WTC11 (cell line): ENCODE results near the gene NHS. TPM values are rescaled to one million over a fixed set of nuclear protein-coding genes. Genes with fewer than 3 reads are reported as not detected.

Experiments
- ATAC-seq: fragments of 200-7000 bp; cut with Tn5 transposase; 2 replicates; pipeline ENCODE4 v1.10.0; 2021; ENCODE audit warnings: mild to moderate bottlenecking, moderate library complexity
- CTCF ChIA-PET: fragments of 300-600 bp; sonication (Branson Sonifier 250); formaldehyde crosslinking; loops from one replicate; lab custom pipeline; 2021; ENCODE audit warnings: antibody characterized with exemption; lab: Charles Lee
- POLR2A ChIA-PET: fragments of 350-600 bp; sonication (Branson Sonifier 250); formaldehyde crosslinking; loops from one replicate; lab custom pipeline; 2021; ENCODE audit warnings: antibody characterized with exemption; lab: Charles Lee
- DNase-seq: peaks from one replicate; pipeline ENCODE4 v3.0.0; 2021; ENCODE audit warnings: low spot score
- H3K27ac Mint-ChIP-seq: 2 replicates; pipeline ENCODE4 v1.8.0; 2021; ENCODE audit warnings: mixed read lengths
- H3K27me3 Mint-ChIP-seq: 2 replicates; pipeline ENCODE4 v1.8.0; 2021; ENCODE audit warnings: low read depth, mild to moderate bottlenecking, moderate library complexity, mixed read lengths
- H3K36me3 Mint-ChIP-seq: 2 replicates; pipeline ENCODE4 v1.8.0; 2021; ENCODE audit warnings: mixed read lengths
- H3K4me1 Mint-ChIP-seq: 2 replicates; pipeline ENCODE4 v1.8.0; 2022; ENCODE audit warnings: mixed read lengths
- H3K4me3 Mint-ChIP-seq: 2 replicates; pipeline ENCODE4 v1.8.0; 2021; ENCODE audit warnings: mild to moderate bottlenecking, moderate library complexity, mixed read lengths
- H3K9me3 Mint-ChIP-seq: 2 replicates; pipeline ENCODE4 v1.8.0; 2021; ENCODE audit warnings: mixed read lengths
- AFF4 ChIP-seq: sonication (generic); formaldehyde crosslinking; IDR thresholded peaks from 2 replicates; pipeline ENCODE4 v1.8.1; 2023; ENCODE audit warnings: mild to moderate bottlenecking, missing genetic modification reagents, borderline replicate concordance
- ATF3 ChIP-seq: sonication (generic); formaldehyde crosslinking; conservative IDR thresholded peaks from 2 replicates; pipeline ENCODE4 v1.8.1; 2022; ENCODE audit warnings: mild to moderate bottlenecking, missing genetic modification reagents
- CREB1 ChIP-seq: sonication (generic); formaldehyde crosslinking; IDR thresholded peaks from 2 replicates; pipeline ENCODE4 v1.8.0; 2023; ENCODE audit warnings: mild to moderate bottlenecking, missing genetic modification reagents
- IRF1 ChIP-seq: sonication (generic); formaldehyde crosslinking; IDR thresholded peaks from 2 replicates; pipeline ENCODE4 v1.8.0; 2023; ENCODE audit warnings: missing genetic modification reagents
- MAX ChIP-seq: sonication (generic); formaldehyde crosslinking; IDR thresholded peaks from 2 replicates; pipeline ENCODE4 v1.8.0; 2022; ENCODE audit warnings: mild to moderate bottlenecking, missing genetic modification reagents
- MLX ChIP-seq: sonication (generic); formaldehyde crosslinking; IDR thresholded peaks from 2 replicates; pipeline ENCODE4 v1.8.1; 2023; ENCODE audit warnings: mild to moderate bottlenecking, missing genetic modification reagents, moderate library complexity
- NFATC4 ChIP-seq: fragments of 250-450 bp; sonication (Bioruptor Pico); IDR thresholded peaks from 2 replicates; pipeline ENCODE4 v1.9.0; 2021; ENCODE audit warnings: mild to moderate bottlenecking
- PREB ChIP-seq: sonication (generic); formaldehyde crosslinking; IDR thresholded peaks from 2 replicates; pipeline ENCODE4 v1.8.1; 2022; ENCODE audit warnings: mild to moderate bottlenecking, missing genetic modification reagents, moderate library complexity, borderline replicate concordance
- USF2 ChIP-seq: sonication (generic); formaldehyde crosslinking; IDR thresholded peaks from 2 replicates; pipeline ENCODE4 v1.8.1; 2023; ENCODE audit warnings: mild to moderate bottlenecking, missing genetic modification reagents, moderate library complexity
- ZBTB21 ChIP-seq: sonication (generic); formaldehyde crosslinking; IDR thresholded peaks from 2 replicates; pipeline ENCODE4 v1.8.1; 2023; ENCODE audit warnings: mild to moderate bottlenecking, missing genetic modification reagents, borderline replicate concordance
- ZNF263 ChIP-seq: sonication (generic); formaldehyde crosslinking; IDR thresholded peaks from 2 replicates; pipeline ENCODE4 v1.8.1; 2022; ENCODE audit warnings: low read depth, mild to moderate bottlenecking, moderate library complexity, missing genetic modification reagents
- ZNF281 ChIP-seq: sonication (generic); formaldehyde crosslinking; IDR thresholded peaks from 2 replicates; pipeline ENCODE4 v1.8.0; 2023; ENCODE audit warnings: mild to moderate bottlenecking, missing genetic modification reagents
- ZNF317 ChIP-seq: sonication (generic); formaldehyde crosslinking; IDR thresholded peaks from 2 replicates; pipeline ENCODE4 v1.8.1; 2023; ENCODE audit warnings: low read depth, mild to moderate bottlenecking, moderate library complexity, missing genetic modification reagents, borderline replicate concordance
- ZNF396 ChIP-seq: fragments of 250-450 bp; sonication (Bioruptor Pico); IDR thresholded peaks from 2 replicates; pipeline ENCODE4 v1.8.0; 2021; ENCODE audit warnings: mild to moderate bottlenecking, moderate library complexity, borderline replicate concordance
- total RNA-seq: library from RNA; stranded (reverse); gene quantifications from 3 replicates; pipeline ENCODE4 v1.2.3, GENCODE V29; 2021

Gene NHS
- total RNA-seq, 1 experiment from 2014 or later: 5.8 TPM

GRCh38 chrX:17741123-17741511 is 366.1 kb downstream of the NHS start:
- Mint-ChIP-seq H3K27me3 (peaks cover 33% of the 10 kb centered on the region), H3K4me3 (no peak overlapping the region), H3K36me3 (no peaks in the 10 kb centered on the region), H3K9me3 (no peaks in the 10 kb centered on the region), H3K27ac (no peak overlapping the region), H3K4me1 (peaks cover 10% of the 10 kb centered on the region)
- ATAC-seq (no peak), DNase-seq (no peak)
- ChIA-PET POLR2A (no interaction called here), CTCF (no interaction called here)
- no peak for TF ChIP-seq ZNF263 (CRISPR knock-in tag)
- TF ChIP-seq AFF4 (CRISPR knock-in tag): no peak

- ChIA-PET POLR2A (no interaction called here), CTCF (no interaction called here)
- no peak overlapping the region for H3K4me3 Mint-ChIP-seq
- no peak for DNase-seq
- no peaks in the 10 kb centered on the region for H3K9me3 Mint-ChIP-seq
- H3K36me3 Mint-ChIP-seq: no peaks in the 10 kb centered on the region
- no peak for ATAC-seq
- peaks cover 5% of the 10 kb centered on the region; the same call in 1 of the 2 replicates for H3K4me1 Mint-ChIP-seq
- TF ChIP-seq USF2 (CRISPR knock-in tag): no peak
- no peak for TF ChIP-seq ZNF263 (CRISPR knock-in tag)
- TF ChIP-seq ZNF317 (CRISPR knock-in tag): no peak
- no peak for TF ChIP-seq ZNF396 (CRISPR knock-in tag)
- TF ChIP-seq MAX (CRISPR knock-in tag): no peak
- peaks cover 18% of the 10 kb centered on the region for H3K27me3 Mint-ChIP-seq
- no peak overlapping the region for H3K27ac Mint-ChIP-seq
These were observed 368.9 kb downstream of the NHS start for GRCh38 chrX:17743913-17744312.

- no peaks in the 10 kb centered on the region for H3K36me3 Mint-ChIP-seq
These were observed 370.0 kb downstream of the NHS start for GRCh38 chrX:17744896-17745523.

GRCh38 chrX:17747692-17748091 is 372.7 kb downstream of the NHS start:
- no peak overlapping the region for H3K4me3 Mint-ChIP-seq
- H3K36me3 Mint-ChIP-seq: no peaks in the 10 kb centered on the region
- no peaks in the 10 kb centered on the region for H3K27me3 Mint-ChIP-seq
- H3K4me1 Mint-ChIP-seq: no peaks in the 10 kb centered on the region
- no peak overlapping the region for H3K27ac Mint-ChIP-seq
- POLR2A ChIA-PET: no interaction called here
- CTCF ChIA-PET: interaction anchor here (0.6 kb wide), 1 partner anchor 192 kb away, joined by 3 read pairs; no protein-coding TSS in a partner anchor
- DNase-seq (no peak), ATAC-seq (no peak)
- no peaks in the 10 kb centered on the region for H3K9me3 Mint-ChIP-seq
- TF ChIP-seq CREB1 (CRISPR knock-in tag): no peak
- no peak for TF ChIP-seq IRF1 (CRISPR knock-in tag)
- no peak for TF ChIP-seq ZNF281 (CRISPR knock-in tag)
- no peak for TF ChIP-seq ATF3
- no peak for TF ChIP-seq MLX

More at GRCh38 chrX:17744896-17745523, 370.0 kb downstream of the NHS start:
- ChIA-PET CTCF (no interaction called here), POLR2A (no interaction called here)
- Mint-ChIP-seq H3K27ac (no peak overlapping the region), H3K4me1 (0 out of 2 replicates have a peak, but pooled peaks cover 3% of the 10 kb centered on the region), H3K4me3 (no peak overlapping the region), H3K27me3 (peaks cover 7% of the 10 kb centered on the region)
- no peak for DNase-seq
- no peak for ATAC-seq
- TF ChIP-seq NFATC4 (no peak), ZBTB21 (CRISPR knock-in tag) (no peak), PREB (CRISPR knock-in tag) (no peak)
- TF ChIP-seq, all 79 proteins: peak for 0
- H3K9me3 Mint-ChIP-seq: no peaks in the 10 kb centered on the region
